Cardiac muscle cell (in vitro differentiated cells and primary cell): ENCODE results near the gene AKT1S1. TPM values are rescaled to one million over a fixed set of nuclear protein-coding genes. Genes with fewer than 3 reads are reported as not detected.
A peak's percentile ranks its signal among the peaks of the same experiment; 100 is the strongest.

Source experiments
- DNase-seq, 2 donors: peaks; one replicate each; pipeline versions ENCODE4 v3.0.0 to v3.0.0-alpha.2; 2010 to 2017; ENCODE audit warnings: low read depth in 1 of 2, low spot score in 1 of 2
- H3K27ac ChIP-seq: fragments of 200-600 bp; sonication (generic); 2 replicates; pipeline ENCODE4 v1.5.1; 2016
- H3K27me3 ChIP-seq: fragments of 200-600 bp; sonication (generic); 2 replicates; pipeline ENCODE4 v1.6.0; 2016; ENCODE audit warnings: control low read depth
- H3K36me3 ChIP-seq: fragments of 200-600 bp; sonication (generic); 2 replicates; pipeline ENCODE4 v1.5.1; 2016; ENCODE audit warnings: control low read depth
- H3K4me1 ChIP-seq: fragments of 200-600 bp; sonication (generic); 2 replicates; pipeline ENCODE4 v1.8.1; 2017; ENCODE audit warnings: low read depth, mild to moderate bottlenecking, mixed run types
- H3K4me3 ChIP-seq: fragments of 200-600 bp; sonication (generic); 2 replicates; pipeline ENCODE4 v1.5.1; 2016; ENCODE audit warnings: mild to moderate bottlenecking
- H3K9me3 ChIP-seq: fragments of 200-600 bp; sonication (generic); 2 replicates; pipeline ENCODE4 v1.5.1; 2017; ENCODE audit warnings: low read depth, mild to moderate bottlenecking, control low read depth
- CTCF ChIP-seq: IDR thresholded peaks from 2 replicates; pipeline ENCODE4 v1.5.1; 2012; ENCODE audit warnings: low read depth, mild to moderate bottlenecking, low read length
- polyA plus RNA-seq: library from polyadenylated mRNA; unstranded; fragments of >200 nt; fragmentation: Nextera tagmentation; extraction: Ambion mirVana; gene quantifications from 2 replicates; pipeline ENCODE4 v1.2.1, GENCODE V29; 2016
- total RNA-seq: library from RNA; depleted of rRNA; stranded (reverse); fragments of >200 nt; gene quantifications from 2 replicates; pipeline ENCODE4 v1.2.3, GENCODE V29; 2016

Gene AKT1S1
- total and polyA plus RNA-seq, 2 experiments from 2014 or later, result 27.5 to 66.2 TPM

- Histone ChIP-seq H3K36me3 (peaks cover 18% of the 10 kb centered on the region), H3K4me3 (no peak overlapping the region), H3K27ac (no peak overlapping the region), H3K4me1 (peaks cover 23% of the 10 kb centered on the region), H3K27me3 (no peaks in the 10 kb centered on the region), H3K9me3 (no peaks in the 10 kb centered on the region)
- TF ChIP-seq CTCF, result no peak
- no peak for DNase-seq
Observed at GRCh38 chr19:49863935-49864320, 13.2 kb downstream of the AKT1S1 start.

GRCh38 chr19:49863254-49863934 lies 13.8 kb downstream of the AKT1S1 start:
- H3K36me3 ChIP-seq, result peaks cover 24% of the 10 kb centered on the region
- H3K9me3 ChIP-seq, result no peaks in the 10 kb centered on the region
- TF ChIP-seq CTCF, result no peak
- H3K4me1 ChIP-seq, result peaks cover 23% of the 10 kb centered on the region
- DNase-seq, result no peak
- H3K4me3 ChIP-seq, result no peak overlapping the region
- no peaks in the 10 kb centered on the region for H3K27me3 ChIP-seq
- peak overlapping the region; percentile 82 for H3K27ac ChIP-seq

- TF ChIP-seq CTCF, result peak; percentile 35
- peaks cover 23% of the 10 kb centered on the region for H3K4me1 ChIP-seq
- peaks cover 30% of the 10 kb centered on the region for H3K36me3 ChIP-seq
- H3K4me3 ChIP-seq, result no peak overlapping the region
- peak in 1 of 2 donors; percentile 60 for DNase-seq
- H3K27ac ChIP-seq, result peak overlapping the region; percentile 82
- H3K9me3 ChIP-seq, result no peaks in the 10 kb centered on the region
- H3K27me3 ChIP-seq, result no peaks in the 10 kb centered on the region
Observed at GRCh38 chr19:49862391-49863253, 14.5 kb downstream of the AKT1S1 start.

- Histone ChIP-seq H3K27ac (peak overlapping the region; percentile 82), H3K4me1 (peaks cover 23% of the 10 kb centered on the region), H3K9me3 (no peaks in the 10 kb centered on the region), H3K27me3 (no peaks in the 10 kb centered on the region), H3K4me3 (no peak overlapping the region), H3K36me3 (peaks cover 39% of the 10 kb centered on the region)
- TF ChIP-seq CTCF, result no peak
- DNase-seq, result no peak
Observed at GRCh38 chr19:49861541-49862378, 15.4 kb downstream of the AKT1S1 start.

GRCh38 chr19:49861107-49861506 lies 16.0 kb downstream of the AKT1S1 start:
- no peak for TF ChIP-seq CTCF
- peak overlapping the region; percentile 82 for H3K27ac ChIP-seq
- H3K4me3 ChIP-seq, result no peak overlapping the region
- DNase-seq, result peak in 1 of 2 donors; percentile 27
- no peaks in the 10 kb centered on the region for H3K27me3 ChIP-seq
- peaks cover 17% of the 10 kb centered on the region for H3K4me1 ChIP-seq
- peaks cover 45% of the 10 kb centered on the region for H3K36me3 ChIP-seq
- no peaks in the 10 kb centered on the region for H3K9me3 ChIP-seq
